HepG2 (cell line): Measurements from ENCODE around the gene GRAMD2A.

Source experiments
- AGO2 ChIP-seq: fragments of 200-400 bp; formaldehyde crosslinking; optimal IDR thresholded peaks from 2 replicates; pipeline ENCODE3; 2017; ENCODE audit warnings: mild to moderate bottlenecking, low read depth, low read length, moderate library complexity
- BCL6 ChIP-seq: IDR thresholded peaks from 2 replicates; pipeline ENCODE4 v1.6.1; 2016; ENCODE audit warnings: missing genetic modification reagents, missing compliant biosample characterization
- MAFK ChIP-seq, 2 experiments: IDR thresholded peaks in 1 of 2; conservative IDR thresholded peaks in 1 of 2; 2 replicates each; pipeline ENCODE4 v1.6.1; 2011; ENCODE audit warnings: improper control_type of control experiment in 2 of 2, low read length in 2 of 2
- MYC ChIP-seq: sonication (generic); formaldehyde crosslinking; IDR thresholded peaks from 2 replicates; pipeline ENCODE4 v1.9.0; 2021; ENCODE audit warnings: missing genetic modification reagents, borderline replicate concordance
- REST ChIP-seq, 2 experiments: IDR thresholded peaks; 2 replicates each; pipeline ENCODE4 v1.6.1; 2011 to 2012; ENCODE audit warnings: low read length in 2 of 2, borderline replicate concordance in 1 of 2, low read depth in 1 of 2, mild to moderate bottlenecking in 1 of 2, moderate library complexity in 1 of 2
- ZNF839 ChIP-seq: sonication (generic); formaldehyde crosslinking; IDR thresholded peaks from 2 replicates; pipeline ENCODE4 v1.4.0; 2020; ENCODE audit warnings: missing genetic modification reagents, mild to moderate bottlenecking, borderline replicate concordance

- no peak for TF ChIP-seq AGO2
- 0 out of 4 replicates have a peak, but pooled peaks of 1 of the 2 experiments have one; percentile 35 for TF ChIP-seq REST (IDR thresholded peaks at IDR 0.05; ENCODE audit: borderline replicate concordance in 1 of 2, low read depth in 1 of 2, low read length in 2 of 2)
- TF ChIP-seq BCL6 (CRISPR knock-in tag), result peak; percentile 84
- no peak for TF ChIP-seq MAFK (conservative IDR thresholded peaks at IDR 0.05 in 1 of 2, IDR thresholded peaks at IDR 0.05 in 1 of 2; ENCODE audit: low read length in 2 of 2)
- no peak for TF ChIP-seq MYC (CRISPR knock-in tag)
- no peak for TF ChIP-seq ZNF839 (CRISPR knock-in tag)
Measured at GRCh38 chr15:72182673-72183072, 14.9 kb downstream of the GRAMD2A start.
